ENCODE measurements around the gene STXBP5. TPM values are rescaled to one million over a fixed set of nuclear protein-coding genes. Genes with fewer than 3 reads are reported as not detected.

The STXBP5 gene
- total RNA-seq, 1 donor from 2014 or later: 10.7 TPM

DNA sequence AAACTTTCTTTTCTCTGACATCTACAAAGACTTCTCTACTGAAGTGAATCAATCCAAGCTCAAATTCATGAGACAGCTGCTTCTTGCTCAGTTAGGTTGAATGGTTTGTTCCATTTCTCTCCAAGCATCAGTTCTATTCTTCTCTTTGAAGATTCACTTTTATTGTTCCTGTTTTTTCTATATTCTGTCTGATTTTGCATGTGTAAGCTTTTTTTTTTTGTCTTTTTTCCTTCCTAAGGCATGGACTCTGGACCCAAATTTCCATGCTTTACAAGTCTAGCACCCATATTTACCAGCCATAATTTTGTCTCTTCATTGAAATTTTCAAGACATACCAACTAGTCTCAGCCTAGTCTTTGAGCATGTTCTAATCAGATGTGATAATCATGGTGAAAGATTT, 25.9 kb upstream of the STXBP5 start:
- Mint-ChIP-seq H3K4me1 (no peaks in the 10 kb centered on the region), H3K27ac (ENCODE audit: unreplicated experiment) (no peak overlapping the region), H3K27me3 (ENCODE audit: low read depth) (no peaks in the 10 kb centered on the region), H3K4me3 (no peak overlapping the region), H3K9me3 (no peaks in the 10 kb centered on the region), H3K36me3 (ENCODE audit: low read depth) (no peaks in the 10 kb centered on the region)
- no peak for TF ChIP-seq CTCF (conservative IDR thresholded peaks at IDR 0.05)
- DNase-seq (ENCODE audit: low read depth, low spot score): no peak

DNA sequence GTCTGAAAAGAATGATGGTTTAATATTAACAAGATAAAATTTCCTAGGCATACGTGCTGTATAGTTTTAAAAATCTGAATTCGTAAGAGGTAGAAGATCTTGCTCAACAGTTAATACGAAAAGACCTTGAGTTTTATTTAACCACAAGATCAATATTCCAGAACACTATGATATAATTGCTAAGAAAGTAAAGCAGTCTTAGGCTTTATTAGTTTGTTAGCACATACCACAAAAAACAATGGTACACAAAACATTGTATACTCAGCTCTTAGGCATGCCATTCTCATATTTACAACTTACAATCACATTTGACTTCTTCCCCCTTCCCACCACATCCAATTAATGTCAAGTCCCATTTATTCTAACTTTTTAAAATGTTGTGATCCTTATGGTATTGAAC, 24.4 kb upstream of the STXBP5 start:
- DNase-seq (ENCODE audit: low read depth, low spot score): no peak
- Mint-ChIP-seq H3K27ac (ENCODE audit: unreplicated experiment) (no peak overlapping the region), H3K36me3 (ENCODE audit: low read depth) (no peaks in the 10 kb centered on the region), H3K27me3 (ENCODE audit: low read depth) (no peaks in the 10 kb centered on the region), H3K4me3 (no peak overlapping the region), H3K9me3 (no peaks in the 10 kb centered on the region), H3K4me1 (no peaks in the 10 kb centered on the region)
- TF ChIP-seq CTCF (conservative IDR thresholded peaks at IDR 0.05): no peak

DNA sequence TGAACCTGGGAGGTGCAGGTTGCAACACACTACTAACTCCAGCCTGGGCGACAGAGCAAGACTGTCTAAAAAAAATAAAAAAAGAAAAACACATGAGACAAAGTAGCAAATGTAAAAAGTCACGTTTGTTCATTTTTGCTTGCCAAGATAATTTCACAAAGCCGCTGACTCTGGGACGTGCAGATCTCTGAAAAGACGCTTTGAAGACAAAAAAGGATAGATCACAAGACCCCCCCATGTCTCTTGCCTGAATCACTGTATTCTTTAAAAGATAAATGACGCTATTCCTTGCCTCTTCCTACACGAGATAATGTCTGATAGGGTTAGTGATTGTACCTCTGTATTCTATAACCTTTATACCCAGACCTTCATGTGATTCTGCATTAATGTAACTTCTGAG, 23.3 kb upstream of the STXBP5 start:
- Mint-ChIP-seq H3K4me3 (no peak overlapping the region), H3K27me3 (ENCODE audit: low read depth) (no peaks in the 10 kb centered on the region), H3K36me3 (ENCODE audit: low read depth) (no peaks in the 10 kb centered on the region), H3K27ac (ENCODE audit: unreplicated experiment) (no peak overlapping the region), H3K9me3 (no peaks in the 10 kb centered on the region), H3K4me1 (no peaks in the 10 kb centered on the region)
- no peak for TF ChIP-seq CTCF (conservative IDR thresholded peaks at IDR 0.05)
- DNase-seq (ENCODE audit: low read depth, low spot score): no peak

DNA sequence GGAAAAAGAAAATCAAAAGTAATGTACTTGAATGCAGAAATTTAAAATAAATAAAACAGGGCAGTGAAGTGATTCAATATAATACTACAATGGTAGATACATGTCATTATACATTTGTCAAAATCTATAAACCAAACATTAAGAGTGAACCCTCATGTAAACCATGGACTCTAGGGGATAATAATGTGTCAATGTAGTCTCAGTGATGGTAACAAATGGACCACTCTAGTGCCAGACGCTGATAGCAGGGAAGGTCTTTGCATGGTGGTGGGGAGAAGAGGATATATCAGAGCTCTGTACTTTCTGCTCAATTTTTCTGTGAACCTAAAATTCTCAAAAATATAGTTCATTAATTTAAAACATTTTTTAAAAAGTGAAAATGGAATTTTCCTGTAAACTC, 19.8 kb upstream of the STXBP5 start:
- no peak overlapping the region for H3K4me3 Mint-ChIP-seq
- DNase-seq (ENCODE audit: low read depth, low spot score): no peak
- H3K4me1 Mint-ChIP-seq: no peaks in the 10 kb centered on the region
- no peak for TF ChIP-seq CTCF (conservative IDR thresholded peaks at IDR 0.05)
- no peaks in the 10 kb centered on the region for H3K9me3 Mint-ChIP-seq
- no peaks in the 10 kb centered on the region for H3K27me3 Mint-ChIP-seq (ENCODE audit: low read depth)
- no peaks in the 10 kb centered on the region for H3K36me3 Mint-ChIP-seq (ENCODE audit: low read depth)
- no peak overlapping the region for H3K27ac Mint-ChIP-seq (ENCODE audit: unreplicated experiment)

- TF ChIP-seq CTCF (conservative IDR thresholded peaks at IDR 0.05): no peak
- no peaks in the 10 kb centered on the region for H3K4me1 Mint-ChIP-seq
- no peak overlapping the region for H3K4me3 Mint-ChIP-seq
- peak overlapping the region; percentile 28 for H3K27ac Mint-ChIP-seq (ENCODE audit: unreplicated experiment)
- H3K27me3 Mint-ChIP-seq (ENCODE audit: low read depth): no peaks in the 10 kb centered on the region
- H3K36me3 Mint-ChIP-seq (ENCODE audit: low read depth): no peaks in the 10 kb centered on the region
- H3K9me3 Mint-ChIP-seq: no peaks in the 10 kb centered on the region
- DNase-seq (ENCODE audit: low read depth, low spot score): no peak
These were observed 19.0 kb upstream of the STXBP5 start for GRCh38 chr6:147185216-147185615.

DNA sequence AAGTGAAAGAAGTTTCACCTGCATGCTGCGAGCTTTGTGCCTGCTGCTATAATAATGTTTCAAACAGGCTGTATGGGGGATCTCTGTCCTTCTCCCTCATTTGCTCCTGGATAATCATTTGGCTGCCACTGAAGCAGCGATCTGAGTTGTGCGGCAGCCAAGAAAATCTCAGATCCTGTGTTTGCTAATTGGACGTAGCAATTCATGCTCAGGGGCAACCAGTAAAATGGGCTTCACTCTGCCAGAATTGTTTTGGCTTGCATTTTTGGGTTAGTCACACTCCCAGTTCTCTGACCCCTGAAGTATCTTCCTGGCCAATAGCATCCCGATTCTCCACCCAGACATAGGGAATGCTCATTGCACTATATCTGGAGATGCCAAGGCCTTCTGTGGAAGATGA, 13.7 kb upstream of the STXBP5 start:
- Mint-ChIP-seq H3K27me3 (ENCODE audit: low read depth) (no peaks in the 10 kb centered on the region), H3K4me3 (no peak overlapping the region), H3K4me1 (no peaks in the 10 kb centered on the region), H3K27ac (ENCODE audit: unreplicated experiment) (no peak overlapping the region), H3K36me3 (ENCODE audit: low read depth) (no peaks in the 10 kb centered on the region), H3K9me3 (no peaks in the 10 kb centered on the region)
- DNase-seq (ENCODE audit: low read depth, low spot score): no peak
- no peak for TF ChIP-seq CTCF (conservative IDR thresholded peaks at IDR 0.05)
